NCI-H2107 (cell line): ENCODE measurements around the gene MCOLN2.
"Not testable (repeated sequence)": the region's sequence is repeated elsewhere in the genome, so short reads cannot be mapped to it uniquely, and the experiment has no call there.

ENCODE experiments used
- DNase-seq: peaks from one replicate; lab custom pipeline; 2025; lab: John Stamatoyannopoulos, UW

The MCOLN2 gene

DNA sequence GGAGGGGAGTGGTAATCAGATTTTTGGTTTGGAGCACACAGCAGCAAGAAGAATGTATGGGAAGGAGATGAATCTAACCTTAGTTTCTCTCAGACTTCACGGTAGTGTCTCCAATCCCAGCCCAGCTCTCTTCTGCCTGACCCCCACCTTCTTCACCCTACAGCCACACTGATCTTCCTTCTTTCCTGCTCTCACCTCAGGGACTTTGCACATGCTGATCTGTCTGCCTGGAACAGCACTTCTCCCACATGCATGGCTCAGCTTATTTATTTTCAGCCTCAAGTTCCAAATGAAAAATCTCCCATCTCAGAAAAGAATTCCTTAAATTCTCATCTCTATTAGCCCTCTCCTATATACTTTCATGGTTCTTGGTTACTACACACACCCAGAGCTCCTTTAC is 55.1 kb downstream of the MCOLN2 start:
- DNase-seq, result no peak

DNA sequence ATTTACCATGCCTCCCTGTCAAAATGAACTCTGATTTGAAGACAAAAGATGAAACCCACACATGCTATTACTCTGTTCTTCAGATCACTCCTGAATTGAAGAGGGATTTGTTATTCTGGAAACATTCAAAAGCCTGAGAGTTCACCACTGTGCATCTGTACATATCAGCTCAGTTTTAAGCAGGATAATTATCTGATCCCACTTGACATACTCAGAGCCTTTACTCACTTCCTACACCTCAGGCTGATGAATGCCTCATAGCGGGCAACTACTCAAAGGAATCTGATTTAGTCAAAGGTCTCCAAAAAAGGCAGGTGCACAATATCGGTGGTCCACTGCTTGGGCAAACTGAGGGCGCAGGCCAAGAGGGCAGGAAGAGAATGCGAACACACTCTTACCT is 56.4 kb downstream of the MCOLN2 start:
- DNase-seq, result no peak

DNA sequence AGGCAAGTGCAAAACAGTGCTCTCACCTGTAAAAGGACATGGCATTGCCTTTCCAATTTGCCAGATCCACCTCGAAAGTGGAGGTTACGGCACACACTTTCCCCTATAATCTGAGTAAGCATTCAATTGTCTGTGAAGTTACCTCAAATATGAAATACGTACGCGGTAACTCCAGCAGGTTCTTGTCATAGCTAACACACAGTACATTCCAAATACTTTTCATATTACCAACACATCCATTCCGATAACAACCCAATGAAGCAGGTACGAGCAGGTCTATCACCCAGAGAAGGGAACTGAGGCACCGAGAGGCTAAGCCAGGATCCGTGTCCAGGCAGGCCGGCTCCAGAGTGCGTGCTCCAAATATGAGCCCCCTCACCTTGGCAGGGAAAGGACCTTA is 57.2 kb downstream of the MCOLN2 start:
- no peak for DNase-seq

DNA sequence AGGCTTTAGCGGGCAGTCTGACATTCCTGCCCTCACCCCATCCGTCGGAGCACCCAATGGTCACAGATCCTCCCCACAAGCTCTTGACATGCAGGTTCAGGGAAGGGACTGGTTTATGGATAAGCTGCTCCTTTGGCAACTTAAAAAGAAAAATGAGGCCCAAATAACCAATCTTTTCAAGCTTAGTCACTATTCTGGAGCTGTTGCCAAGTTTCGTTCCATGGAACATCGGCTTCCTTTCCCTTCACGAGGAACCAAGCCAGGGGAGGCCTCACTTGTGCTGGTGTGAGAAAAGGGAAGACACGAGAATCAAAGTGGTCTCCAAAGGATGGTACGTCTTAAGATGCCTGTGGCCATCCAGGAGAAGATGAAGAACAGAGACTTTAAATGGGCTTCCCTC is 57.8 kb downstream of the MCOLN2 start:
- no peak for DNase-seq

DNA sequence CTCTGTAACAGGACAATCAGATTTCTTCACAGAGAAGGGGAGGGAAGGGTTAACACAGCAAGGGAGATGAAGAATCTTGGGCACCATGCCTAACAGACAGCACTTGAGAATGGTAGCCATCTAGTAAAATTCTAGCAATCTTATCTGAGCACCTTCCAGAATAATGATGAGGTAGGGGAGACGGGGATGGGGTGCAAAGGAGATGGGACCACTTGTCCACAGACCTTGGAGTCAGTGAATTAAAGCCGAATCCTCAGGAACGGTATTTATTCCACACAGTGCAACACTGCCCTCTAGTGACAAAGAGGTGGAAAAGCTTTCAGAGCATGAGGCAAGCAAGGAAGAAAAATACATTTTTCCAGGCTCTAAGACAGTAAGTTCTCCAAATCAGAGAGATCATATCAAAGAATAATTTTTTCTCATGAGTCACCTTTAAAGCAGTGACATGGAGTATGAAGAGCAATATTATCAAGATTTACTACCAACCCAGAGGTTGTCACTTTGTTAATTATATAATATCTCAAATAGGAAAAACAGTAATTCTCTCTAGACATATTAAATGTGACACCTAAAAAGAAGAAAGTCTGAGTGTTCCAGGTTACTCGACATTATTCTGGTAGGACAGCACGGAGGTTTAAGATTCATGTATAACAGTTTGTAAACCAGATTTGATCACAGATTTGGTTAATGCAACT is 60.6 kb downstream of the MCOLN2 start:
- peak; percentile 91 for DNase-seq

DNA sequence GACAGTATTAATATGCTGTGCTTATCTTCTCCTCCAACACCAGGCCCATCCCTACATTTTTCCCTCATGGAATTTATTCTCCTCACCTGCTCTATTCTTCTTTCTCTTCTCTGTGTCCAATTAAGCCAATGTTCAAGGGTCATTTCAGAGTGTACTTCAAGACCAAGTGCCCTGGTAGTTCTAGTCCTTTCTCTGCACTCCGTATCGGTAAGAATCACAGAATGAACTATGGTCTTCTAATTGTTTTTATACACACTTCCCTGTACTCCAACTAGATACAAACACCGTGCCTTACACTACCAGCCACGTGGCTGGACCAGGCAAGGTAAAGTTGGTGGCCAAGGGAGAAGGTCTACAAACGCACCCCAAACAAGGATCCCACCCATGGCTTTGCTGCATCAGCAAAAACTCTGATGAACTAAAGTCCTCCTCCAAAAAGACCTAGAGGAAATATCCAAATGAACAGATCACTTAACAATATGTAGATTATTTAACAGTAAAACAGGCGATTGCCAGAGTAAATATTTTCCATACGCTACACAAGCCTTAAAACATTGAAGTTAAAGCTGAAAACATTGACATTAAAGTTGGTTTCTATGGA is 63.8 kb downstream of the MCOLN2 start:
- no peak for DNase-seq

DNA sequence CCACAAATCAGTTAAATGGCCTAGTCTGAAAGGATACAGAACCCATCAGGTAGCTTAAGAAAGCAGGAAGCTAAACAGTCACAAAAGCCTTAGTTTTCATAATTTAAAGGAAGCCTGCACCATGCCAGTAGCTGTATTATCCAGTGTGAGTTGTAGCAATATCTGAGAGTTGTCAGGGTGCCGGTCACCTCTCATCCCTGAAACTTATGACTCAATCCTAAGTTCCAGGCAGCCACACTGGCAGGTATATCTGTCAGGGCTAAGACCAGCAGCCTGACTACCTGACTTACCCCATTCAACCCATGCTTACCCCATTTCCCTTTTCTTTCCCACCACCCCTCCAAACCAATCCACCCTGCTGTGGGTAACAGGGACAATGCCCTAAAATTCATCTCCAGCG is 66.1 kb downstream of the MCOLN2 start:
- no peak for DNase-seq

DNA sequence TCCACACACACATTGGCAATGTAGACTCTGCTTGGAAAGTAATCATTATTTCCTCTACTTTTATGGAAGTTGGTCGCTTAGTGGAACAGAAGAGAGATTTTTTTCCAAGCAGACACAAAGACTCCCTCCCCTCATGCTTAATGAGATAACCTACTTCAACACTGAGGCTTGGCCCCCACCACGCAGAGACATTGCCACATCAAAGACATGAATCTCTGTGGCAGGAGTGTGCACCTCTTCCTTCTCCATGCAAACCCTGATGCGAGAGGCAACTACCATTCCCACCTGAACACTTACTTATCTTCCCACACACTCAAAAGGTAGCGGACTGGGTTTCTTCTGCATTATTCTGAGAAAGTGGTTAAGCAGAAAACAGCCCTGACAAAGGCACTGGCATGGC is 66.6 kb downstream of the MCOLN2 start:
- DNase-seq, result no peak

DNA sequence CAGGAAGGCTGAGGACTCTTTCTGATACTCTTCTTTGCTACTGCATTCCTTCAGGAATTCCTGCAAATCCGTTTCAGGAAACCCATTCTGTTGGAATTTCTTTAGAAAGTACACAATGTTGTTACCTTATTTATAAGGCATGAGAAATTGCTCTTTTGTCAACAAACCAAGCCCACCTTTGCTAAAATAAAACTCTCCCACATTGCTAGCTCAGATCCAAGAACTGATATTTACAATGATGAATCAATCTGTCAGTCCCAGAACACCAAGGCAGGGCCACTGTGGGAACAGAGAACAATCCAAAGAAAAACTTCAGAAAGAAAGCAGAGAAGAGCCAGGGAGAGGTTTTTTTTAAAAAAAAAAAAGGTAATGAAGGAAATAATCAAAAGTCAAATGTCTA is 67.3 kb downstream of the MCOLN2 start:
- no peak for DNase-seq

DNA sequence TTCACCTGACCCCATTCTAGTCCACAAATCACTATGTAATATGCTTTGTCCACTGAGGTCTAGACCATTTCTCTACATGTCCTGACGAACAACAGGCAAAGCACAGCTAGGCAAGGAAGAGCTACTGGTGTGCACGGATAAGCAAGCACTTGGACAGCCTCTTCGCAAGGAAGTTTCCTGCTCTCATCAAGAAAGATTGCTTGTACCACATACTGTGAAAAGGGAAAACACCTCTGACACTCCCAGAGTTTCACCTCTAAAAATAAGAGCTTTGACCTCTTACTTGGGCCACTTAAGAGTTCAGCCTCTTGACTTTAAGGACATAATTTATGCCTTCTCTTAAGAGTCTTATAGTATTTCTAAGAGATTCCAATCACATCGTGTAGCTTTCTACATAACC is 67.9 kb downstream of the MCOLN2 start:
- no peak for DNase-seq

DNA sequence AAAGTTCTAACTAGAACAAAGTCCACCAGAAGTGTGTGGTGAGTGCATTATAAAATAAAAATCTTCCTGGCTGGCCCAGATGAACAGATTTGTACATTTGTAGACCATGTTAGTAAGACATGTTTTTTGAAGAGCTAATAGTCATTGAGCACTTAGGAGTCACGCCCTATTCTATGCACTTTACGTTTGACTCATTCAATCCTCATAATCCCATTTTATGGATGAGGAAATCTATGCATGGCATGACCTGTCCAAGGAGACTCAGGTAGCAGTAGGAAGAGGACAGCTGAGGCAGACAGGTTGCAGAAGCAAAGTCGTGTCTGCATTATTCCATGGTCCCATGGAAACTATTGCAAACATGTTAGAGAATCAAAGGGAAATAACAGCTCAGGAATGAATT is 73.6 kb downstream of the MCOLN2 start:
- no peak for DNase-seq

DNA sequence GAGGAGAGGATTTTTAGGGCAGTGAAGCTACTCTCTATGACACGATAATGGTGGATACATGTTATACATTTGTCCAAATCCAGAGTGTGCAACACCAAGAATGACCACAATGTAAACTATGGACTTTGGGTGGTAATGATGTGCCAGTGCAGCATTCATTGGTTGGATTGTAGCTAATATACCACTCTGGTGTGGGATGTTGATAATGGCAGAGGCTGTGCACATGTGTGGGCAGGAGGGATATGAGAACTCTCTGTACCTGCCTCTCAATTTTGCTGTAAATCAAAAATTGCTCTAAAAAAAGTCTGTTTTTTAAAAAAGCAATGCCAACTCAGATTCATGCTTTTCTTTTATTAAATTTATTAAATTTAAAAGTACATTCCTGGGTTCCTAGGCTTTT is 76.8 kb downstream of the MCOLN2 start:
- no peak for DNase-seq

DNA sequence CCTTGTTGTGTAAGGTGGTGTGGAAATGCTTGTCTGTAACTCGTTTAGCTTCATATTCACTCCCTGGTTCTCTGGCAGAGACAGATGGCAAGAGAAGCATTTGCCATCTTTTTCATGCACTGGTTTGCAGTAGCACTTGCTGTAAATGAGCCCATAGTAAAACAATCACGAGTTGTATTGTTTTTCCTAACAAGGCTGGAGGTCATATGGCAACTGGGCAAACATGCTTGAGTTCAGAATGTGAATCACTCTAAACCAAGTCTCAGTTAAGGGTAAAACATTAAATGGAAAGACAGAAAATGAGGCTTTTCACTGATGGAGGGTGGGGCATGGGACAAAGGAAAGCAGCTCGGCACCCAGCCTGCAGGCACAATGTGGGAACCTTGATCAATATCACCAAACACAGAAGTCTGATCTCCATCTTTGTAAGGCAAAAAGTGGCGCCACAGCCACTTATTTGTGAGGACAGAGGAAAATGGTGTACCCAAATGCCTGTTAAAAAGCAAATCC is 77.4 kb downstream of the MCOLN2 start:
- no peak for DNase-seq

DNA sequence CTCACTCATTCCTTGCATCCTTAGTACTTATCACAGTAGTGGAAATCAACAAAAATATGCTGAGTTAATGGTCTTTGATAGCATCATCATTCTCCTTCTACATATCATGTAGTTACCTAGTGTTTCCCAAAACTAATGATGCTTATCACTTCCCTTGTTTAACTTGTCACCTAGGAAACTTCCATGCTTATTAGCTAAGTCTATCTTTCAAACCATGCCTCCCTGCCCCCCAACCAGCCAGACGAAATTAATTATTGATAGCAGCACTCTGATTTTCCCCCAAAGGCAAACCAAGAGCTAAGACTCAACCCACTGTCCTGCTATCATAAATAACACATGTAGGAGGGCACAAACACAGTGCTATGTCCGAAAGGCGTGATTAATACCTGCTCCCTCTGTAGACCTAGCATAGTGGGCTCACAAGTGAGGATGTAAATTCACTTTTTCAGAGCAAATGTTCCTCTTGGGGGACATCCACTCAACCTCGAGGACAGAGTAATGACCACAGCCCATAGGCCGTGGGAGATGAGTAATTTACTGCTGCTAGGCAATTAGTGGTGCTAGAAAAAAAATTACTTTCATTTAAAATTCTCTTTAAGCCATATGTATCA is 78.1 kb downstream of the MCOLN2 start:
- no peak for DNase-seq

DNA sequence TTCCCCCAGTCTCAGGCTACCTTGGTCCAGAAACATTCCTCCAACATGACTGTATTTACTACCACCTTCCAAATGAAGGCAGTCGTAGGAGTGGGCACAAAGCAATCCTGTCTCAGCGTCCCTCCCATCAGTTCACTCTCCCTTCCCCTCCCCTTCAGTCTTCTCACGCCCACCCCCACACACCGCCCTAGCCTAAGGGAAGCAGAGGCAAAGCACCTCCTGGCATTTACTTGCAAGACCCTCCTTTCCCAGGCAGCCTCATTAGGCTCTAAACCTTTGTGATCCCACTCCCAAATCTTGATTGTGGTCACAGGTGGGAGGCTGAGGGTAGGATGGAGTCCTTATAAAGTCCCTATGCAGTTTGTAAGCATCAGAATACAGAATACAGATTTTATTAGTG is 80.0 kb downstream of the MCOLN2 start:
- DNase-seq, result no peak

DNA sequence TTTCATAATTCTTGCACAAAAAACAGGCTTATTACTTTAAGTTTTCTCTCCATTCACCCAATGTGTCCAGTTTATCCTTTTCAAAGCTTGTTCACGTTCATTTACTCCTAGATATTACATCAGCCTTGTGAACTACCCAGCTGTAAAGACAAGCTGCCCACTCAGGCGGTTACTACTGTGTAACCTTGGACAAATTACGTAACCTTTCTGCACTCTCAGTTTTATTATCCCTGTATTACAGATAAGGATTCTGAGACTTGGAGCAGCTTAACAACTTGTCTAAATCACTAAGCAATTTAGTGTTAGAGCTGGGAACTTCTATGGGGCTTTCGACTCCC is 83.4 kb downstream of the MCOLN2 start:
- no peak for DNase-seq

DNA sequence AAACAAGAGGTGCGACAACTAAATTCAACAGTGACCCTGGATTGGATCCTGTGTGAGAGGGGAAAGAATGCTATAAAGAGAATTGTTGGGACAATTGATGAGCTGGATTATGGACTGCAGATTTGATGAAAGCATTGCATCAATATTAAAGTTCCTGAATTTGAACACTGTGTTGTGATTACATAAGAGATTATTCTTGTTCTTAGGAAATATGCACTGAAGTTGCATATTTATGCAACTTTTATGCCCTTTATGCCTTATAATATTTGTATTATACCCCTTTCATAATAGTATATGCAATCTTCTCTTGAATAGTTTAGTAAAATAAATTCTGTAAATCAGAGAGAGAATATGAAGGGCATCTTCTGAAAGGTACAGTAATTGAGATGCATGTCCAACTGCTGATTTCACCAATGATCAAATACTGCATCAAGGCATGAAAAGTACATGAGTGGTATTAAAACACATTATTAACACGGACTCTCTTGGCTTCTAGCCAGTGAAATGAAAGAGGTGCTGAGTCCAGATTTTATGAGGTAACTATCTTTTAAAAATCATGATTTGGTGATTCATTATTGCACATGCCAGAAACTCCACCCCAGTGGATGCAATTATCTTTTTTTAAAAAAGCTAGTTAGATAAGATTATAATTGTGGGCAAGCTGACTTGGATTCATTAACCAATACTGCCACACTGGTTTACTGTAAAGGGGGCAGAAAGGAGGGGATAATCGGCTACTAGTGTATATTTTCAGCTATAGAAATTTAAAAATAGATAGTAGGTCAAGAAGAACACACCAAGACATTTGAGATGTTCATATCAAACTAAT is 84.0 kb downstream of the MCOLN2 start:
- DNase-seq, result no peak

DNA sequence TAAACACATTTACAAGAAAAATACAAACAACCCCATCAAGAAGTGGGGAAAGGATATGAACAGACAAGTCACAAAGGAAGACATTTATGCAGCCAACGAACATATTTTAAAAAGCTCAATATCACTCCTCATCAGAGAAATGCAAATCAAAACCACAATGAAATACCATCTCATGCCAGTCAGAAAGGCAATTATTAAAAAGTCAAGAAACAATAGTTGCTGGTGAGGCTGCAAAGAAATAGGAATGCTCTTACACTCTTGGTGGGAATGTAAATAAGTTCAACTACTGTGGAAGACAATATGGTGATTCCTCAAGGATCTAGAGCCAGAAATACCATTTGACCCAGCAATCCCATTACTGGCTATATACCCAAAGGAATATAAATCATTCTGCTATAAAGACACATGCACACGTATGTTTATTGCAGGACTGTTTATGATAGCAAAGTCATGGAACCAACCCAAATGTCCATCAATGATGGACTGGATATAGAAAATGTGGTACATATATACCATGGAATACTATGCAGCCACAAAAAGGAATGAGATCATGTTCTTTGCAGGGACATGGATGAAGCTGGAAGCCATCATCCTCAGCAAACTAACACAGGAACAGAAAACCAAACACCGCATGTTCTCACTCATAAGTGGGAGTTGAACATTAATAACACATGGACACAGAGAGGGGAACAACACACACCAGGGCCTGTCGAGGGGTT is 88.0 kb downstream of the MCOLN2 start:
- not testable (repeated sequence) for DNase-seq

DNA sequence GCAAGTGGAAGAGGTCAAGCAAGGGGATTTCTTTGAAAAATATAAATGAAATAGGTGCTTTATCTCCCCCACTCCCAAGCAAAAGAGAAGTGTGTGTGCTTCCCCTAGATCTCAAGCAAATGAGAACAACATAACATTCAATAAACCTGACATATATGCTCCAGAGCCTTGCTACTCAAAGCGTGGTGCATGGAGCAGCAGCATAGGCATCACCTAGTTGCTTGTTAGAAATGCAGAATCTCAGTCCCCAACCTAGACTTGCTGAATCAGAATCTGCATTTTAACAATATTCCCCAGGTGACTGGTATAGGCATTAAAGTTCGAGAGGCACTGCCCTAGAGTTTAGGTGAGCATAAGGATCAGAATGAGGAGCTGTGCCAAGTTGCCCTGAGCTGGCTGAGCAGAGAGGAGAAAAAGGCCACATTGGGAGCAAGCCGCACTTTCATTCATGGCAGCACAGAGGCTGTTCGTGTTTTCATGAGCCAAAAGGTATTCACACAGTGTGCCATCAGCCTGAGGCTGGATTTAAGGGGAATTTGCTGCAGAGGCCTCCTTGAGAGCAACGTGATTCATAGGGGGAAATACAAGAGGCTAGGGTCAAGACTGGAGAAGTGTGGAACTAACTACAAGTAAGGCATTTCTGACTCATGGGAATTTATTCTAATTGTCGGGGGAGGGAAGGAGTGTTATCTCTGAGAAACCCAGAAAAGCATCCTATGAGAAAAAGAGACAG is 89.7 kb downstream of the MCOLN2 start:
- DNase-seq, result no peak

DNA sequence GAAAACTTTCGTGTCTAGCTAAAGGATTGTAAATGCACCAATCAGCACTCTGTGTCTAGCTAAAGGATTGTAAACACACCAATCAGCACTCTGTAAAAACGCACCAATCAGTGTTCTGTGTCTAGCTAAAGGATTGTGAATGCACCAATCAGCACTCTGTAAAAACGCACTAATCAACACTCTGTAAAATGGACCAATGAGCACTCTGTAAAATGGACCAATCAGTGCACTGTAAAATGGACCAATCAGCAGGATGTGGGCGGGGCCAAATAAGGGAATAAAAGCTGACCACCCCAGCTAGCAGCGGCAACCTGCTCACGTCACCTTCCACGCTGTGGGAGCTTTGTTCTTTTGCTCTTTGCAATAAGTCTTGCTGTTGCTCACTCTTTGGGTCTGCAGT is 94.2 kb downstream of the MCOLN2 start:
- not testable (repeated sequence) for DNase-seq

DNA sequence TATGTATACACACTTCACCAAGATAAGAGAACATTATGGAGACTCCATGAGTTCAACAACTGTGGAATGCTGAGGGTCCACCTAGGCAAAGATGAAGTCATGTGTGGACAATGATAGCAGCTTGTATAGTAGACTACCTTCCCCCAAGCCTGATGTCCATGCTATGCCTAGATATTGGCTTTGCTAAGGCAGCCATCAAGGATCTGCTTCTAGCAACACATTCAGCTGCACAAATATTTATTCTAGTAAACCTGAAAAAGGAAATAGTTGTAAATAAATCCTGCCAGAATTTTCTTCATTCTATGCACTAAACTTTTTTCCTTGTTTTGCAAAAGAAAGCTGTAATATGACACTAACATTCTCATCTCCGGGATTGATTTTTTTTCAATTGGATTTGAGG is 96.9 kb downstream of the MCOLN2 start:
- DNase-seq, result no peak
